OCI-LY3 (cell line): ENCODE measurements around the gene ZNF438.
"Not testable (repeated sequence)": the region's sequence is repeated elsewhere in the genome, so short reads cannot be mapped to it uniquely, and the experiment has no call there.

Experiments used
- H2AFZ ChIP-seq: fragments of 200-600, 300-600 bp; shearing (Covaris generic); 2 replicates; pipeline ENCODE4 v1.6.0; 2014; ENCODE audit warnings: antibody characterized with exemption, low read depth, low read length
- H3K27ac ChIP-seq: fragments of 200-600, 300-600 bp; sonication (generic); 2 replicates; pipeline ENCODE4 v1.5.1; 2014; ENCODE audit warnings: mild to moderate bottlenecking, low read length, moderate library complexity, mixed read lengths
- H3K27me3 ChIP-seq: fragments of 200-600, 300-600 bp; sonication (generic); 2 replicates; pipeline ENCODE4 v1.6.1; 2014; ENCODE audit warnings: low read depth, low read length, mixed read lengths
- H3K36me3 ChIP-seq: fragments of 200-600, 300-600 bp; sonication (generic); replicated peaks from 2 replicates; pipeline ENCODE3; 2014; ENCODE audit warnings: low read depth, low read length, mixed read lengths
- H3K4me1 ChIP-seq: fragments of 300-600, 200-600 bp; sonication (generic); 2 replicates; pipeline ENCODE4 v1.6.1; 2014; ENCODE audit warnings: low read length, mixed read lengths
- H3K4me2 ChIP-seq: fragments of 200-600, 300-600 bp; sonication (generic); 2 replicates; pipeline ENCODE4 v1.6.1; 2014; ENCODE audit warnings: low read length, mixed read lengths
- H3K4me3 ChIP-seq: fragments of 300-600, 200-600 bp; sonication (generic); 2 replicates; pipeline ENCODE4 v1.5.1; 2014; ENCODE audit warnings: antibody characterized with exemption, mild to moderate bottlenecking, low read length, moderate library complexity
- H3K79me2 ChIP-seq: fragments of 300-600, 200-600 bp; shearing (Covaris generic); 2 replicates; pipeline ENCODE4 v1.6.1; 2014; ENCODE audit warnings: mild to moderate bottlenecking, low read length, mixed read lengths
- H3K9ac ChIP-seq: fragments of 300-600, 200-600 bp; shearing (Covaris generic); 2 replicates; pipeline ENCODE4 v1.6.0; 2014; ENCODE audit warnings: mild to moderate bottlenecking, low read length, moderate library complexity
- H3K9me3 ChIP-seq: fragments of 200-600, 300-600 bp; shearing (Covaris generic); 2 replicates; pipeline ENCODE4 v1.6.1; 2014; ENCODE audit warnings: low read length, mixed read lengths; ENCODE audit not compliant: insufficient read depth
- H4K20me1 ChIP-seq: fragments of 200-600, 300-600 bp; sonication (generic); 2 replicates; pipeline ENCODE4 v1.6.1; 2016; ENCODE audit warnings: low read length, mixed read lengths; ENCODE audit not compliant: insufficient read depth
- EZH2phosphoT487 ChIP-seq: fragments of 200-600 bp; shearing (Covaris generic); IDR thresholded peaks from 2 replicates; pipeline ENCODE4 v1.6.1; 2018; ENCODE audit warnings: antibody characterized with exemption, mixed run types, low read depth
- TF ChIP-seq, protein P1 (sequence below): fragments of 200-600, 300-600 bp; sonication (generic); IDR thresholded peaks from 2 replicates; pipeline ENCODE4 v1.5.1; 2014; ENCODE audit warnings: antibody characterized with exemption, low read length, low read depth

Gene ZNF438

DNA sequence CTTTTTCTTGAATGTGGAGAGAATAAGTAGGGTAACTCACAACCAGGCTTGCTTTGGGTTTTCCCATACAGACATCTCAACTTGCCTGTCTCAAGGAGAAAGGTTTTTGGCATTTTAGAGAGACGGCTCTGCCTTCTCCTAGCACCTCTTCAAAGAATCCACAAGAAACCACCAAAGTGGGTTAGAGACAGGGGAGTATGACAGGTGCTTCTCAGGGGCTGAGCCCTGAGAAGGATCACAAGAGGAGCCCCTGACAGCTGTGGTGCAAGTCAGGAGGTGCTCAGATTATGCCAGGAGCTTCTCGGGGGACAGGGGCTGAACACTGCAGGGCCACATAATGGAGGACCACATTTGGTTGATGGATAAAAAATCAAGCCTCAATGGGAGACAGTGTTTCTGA, 231.3 kb downstream of the ZNF438 start:
- H4K20me1 ChIP-seq: no peaks in the 10 kb centered on the region
- no peaks in the 10 kb centered on the region for H3K36me3 ChIP-seq
- no peak overlapping the region for H3K4me2 ChIP-seq
- H3K9ac ChIP-seq: no peak overlapping the region
- no peaks in the 10 kb centered on the region for H3K79me2 ChIP-seq
- H3K27me3 ChIP-seq: no peaks in the 10 kb centered on the region; the same call in 1 of the 2 replicates
- no peak overlapping the region for H3K4me3 ChIP-seq
- no peaks in the 10 kb centered on the region for H3K9me3 ChIP-seq
- H3K4me1 ChIP-seq: no peaks in the 10 kb centered on the region
- H2AFZ ChIP-seq: no peak overlapping the region
- H3K27ac ChIP-seq: no peak overlapping the region
- TF ChIP-seq, protein P1, sequence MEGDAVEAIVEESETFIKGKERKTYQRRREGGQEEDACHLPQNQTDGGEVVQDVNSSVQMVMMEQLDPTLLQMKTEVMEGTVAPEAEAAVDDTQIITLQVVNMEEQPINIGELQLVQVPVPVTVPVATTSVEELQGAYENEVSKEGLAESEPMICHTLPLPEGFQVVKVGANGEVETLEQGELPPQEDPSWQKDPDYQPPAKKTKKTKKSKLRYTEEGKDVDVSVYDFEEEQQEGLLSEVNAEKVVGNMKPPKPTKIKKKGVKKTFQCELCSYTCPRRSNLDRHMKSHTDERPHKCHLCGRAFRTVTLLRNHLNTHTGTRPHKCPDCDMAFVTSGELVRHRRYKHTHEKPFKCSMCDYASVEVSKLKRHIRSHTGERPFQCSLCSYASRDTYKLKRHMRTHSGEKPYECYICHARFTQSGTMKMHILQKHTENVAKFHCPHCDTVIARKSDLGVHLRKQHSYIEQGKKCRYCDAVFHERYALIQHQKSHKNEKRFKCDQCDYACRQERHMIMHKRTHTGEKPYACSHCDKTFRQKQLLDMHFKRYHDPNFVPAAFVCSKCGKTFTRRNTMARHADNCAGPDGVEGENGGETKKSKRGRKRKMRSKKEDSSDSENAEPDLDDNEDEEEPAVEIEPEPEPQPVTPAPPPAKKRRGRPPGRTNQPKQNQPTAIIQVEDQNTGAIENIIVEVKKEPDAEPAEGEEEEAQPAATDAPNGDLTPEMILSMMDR: no peak
- TF ChIP-seq EZH2phosphoT487: no peak

DNA sequence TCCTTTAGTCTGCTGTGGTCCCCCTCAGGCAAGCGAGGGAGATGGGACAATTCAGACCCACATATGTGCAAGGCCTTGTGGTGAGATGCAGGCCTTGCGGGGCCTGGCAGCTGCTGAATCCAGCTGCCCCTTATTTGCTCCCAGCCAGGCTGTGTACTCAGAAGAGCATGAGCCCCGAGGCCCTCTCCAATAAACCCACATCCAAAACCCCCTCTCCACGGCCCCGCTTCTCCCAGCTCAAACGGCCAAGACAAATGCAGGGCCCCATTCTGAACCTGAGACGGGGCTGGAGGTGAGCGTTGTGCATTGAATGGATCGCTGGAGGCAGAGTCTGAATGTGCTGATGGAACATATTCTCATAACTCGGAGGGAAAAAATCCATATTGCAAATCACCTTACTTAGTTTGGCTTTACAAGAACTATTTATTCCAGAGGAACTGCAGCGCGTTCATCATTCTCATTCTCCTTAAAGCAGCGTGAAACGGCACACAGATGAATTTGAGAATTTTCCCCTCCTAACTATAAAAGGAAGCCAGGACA, 232.9 kb downstream of the ZNF438 start:
- Histone ChIP-seq H3K4me2 (no peak overlapping the region), H3K36me3 (no peaks in the 10 kb centered on the region), H3K4me3 (no peak overlapping the region), H3K9ac (no peak overlapping the region), H3K27me3 (no peaks in the 10 kb centered on the region; the same call in 1 of the 2 replicates), H3K4me1 (no peaks in the 10 kb centered on the region), H2AFZ (no peak overlapping the region), H3K9me3 (no peaks in the 10 kb centered on the region), H3K27ac (no peak overlapping the region), H4K20me1 (no peaks in the 10 kb centered on the region), H3K79me2 (no peaks in the 10 kb centered on the region)
- TF ChIP-seq, protein P1: no peak
- no peak for TF ChIP-seq EZH2phosphoT487

DNA sequence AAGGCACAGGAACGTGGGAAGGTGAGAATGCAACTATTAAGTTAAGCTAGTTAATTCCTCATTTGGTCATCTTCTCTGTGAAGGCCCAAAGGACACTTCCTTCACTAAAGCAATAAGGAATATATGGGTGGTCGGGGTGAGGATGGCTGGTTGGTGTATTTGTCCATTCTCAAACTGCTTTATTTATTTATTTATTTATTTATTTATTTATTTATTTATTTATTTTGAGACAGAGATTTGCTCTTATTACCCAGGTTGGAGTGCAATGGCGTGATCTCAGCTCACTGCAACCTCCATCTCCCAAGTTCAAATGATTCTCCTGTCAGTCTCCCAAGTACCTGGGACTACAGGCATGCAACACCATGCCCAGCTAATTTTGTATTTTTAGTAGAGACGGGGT, 236.6 kb downstream of the ZNF438 start:
- not testable (repeated sequence) for H3K27me3 ChIP-seq, H2AFZ ChIP-seq, H3K9me3 ChIP-seq, H3K9ac ChIP-seq, H3K79me2 ChIP-seq, H3K4me3 ChIP-seq, H4K20me1 ChIP-seq, H3K36me3 ChIP-seq, H3K27ac ChIP-seq, H3K4me2 ChIP-seq, H3K4me1 ChIP-seq
